ENCODE measurements around the gene CCDC28B. TPM values are rescaled to one million over a fixed set of nuclear protein-coding genes. Genes with fewer than 3 reads are reported as not detected.

The CCDC28B gene
- total and polyA plus RNA-seq, 2 of the 13 experiments (the other 11 are each of a cell fraction or from before 2014, with no cell fraction given), result 2.6 to 3.5 TPM

DNA sequence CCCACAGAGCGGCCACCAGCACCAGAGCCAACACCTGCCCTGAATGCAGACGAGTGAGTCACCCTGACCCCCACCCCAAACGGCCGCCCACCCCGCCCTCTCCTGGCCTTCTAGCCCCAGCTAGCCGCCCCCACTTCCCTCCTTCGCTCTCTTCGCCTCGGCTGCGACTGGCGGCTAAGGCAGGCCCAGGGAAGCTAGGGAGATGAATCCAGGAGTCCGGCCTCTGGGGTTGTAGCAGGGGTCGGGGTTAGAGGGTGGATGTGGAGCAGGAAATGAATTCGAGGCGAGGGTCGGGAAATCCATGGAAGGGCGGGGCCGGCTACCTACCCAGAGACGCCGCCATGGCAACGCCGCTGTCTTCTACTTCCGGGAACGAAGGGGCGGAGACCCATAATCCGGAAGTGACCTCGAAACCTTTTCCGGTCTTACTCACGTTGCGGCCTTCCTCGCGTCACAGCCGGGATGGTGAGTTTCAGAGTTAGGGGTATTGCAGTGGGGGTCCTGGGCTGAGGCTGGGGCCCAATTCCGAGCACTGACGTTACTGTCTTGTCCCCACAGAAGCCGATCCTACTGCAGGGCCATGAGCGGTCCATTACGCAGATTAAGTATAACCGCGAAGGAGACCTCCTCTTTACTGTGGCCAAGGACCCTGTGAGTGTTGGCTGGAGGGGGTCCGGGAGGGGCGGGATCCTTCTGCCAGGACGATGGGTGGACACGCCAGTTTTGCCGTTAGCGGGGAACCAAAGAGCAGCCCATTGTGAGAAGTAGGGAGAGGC is 21.8 kb downstream of the CCDC28B start, which contains the start of the genes EIF3I and TMEM234 (continued):
- TF ChIP-seq TCF7 (IDR thresholded peaks at IDR 0.05; ENCODE audit: low read depth) (no peak), ZBTB10 (CRISPR knock-in tag; IDR thresholded peaks at IDR 0.05; ENCODE audit: borderline replicate concordance) (no peak), PHF20 (CRISPR knock-in tag; IDR thresholded peaks at IDR 0.05) (peak; percentile 93), ZNF441 (CRISPR knock-in tag; IDR thresholded peaks at IDR 0.05; ENCODE audit: borderline replicate concordance) (no peak), REL (CRISPR knock-in tag; conservative IDR thresholded peaks at IDR 0.05) (no peak), PPARG (CRISPR knock-in tag; conservative IDR thresholded peaks at IDR 0.05) (no peak), ZBTB38 (CRISPR knock-in tag; IDR thresholded peaks at IDR 0.05) (peak; percentile 34; the same call in 1 of the 2 replicates), SYNCRIP (IDR thresholded peaks at IDR 0.05; ENCODE audit: insufficient read depth, low read depth, low read length) (no peak), SMAD1 (CRISPR knock-in tag; IDR thresholded peaks at IDR 0.05; ENCODE audit: borderline replicate concordance, low read depth) (peak; percentile 59; the same call in 1 of the 2 replicates), ZNF329 (CRISPR knock-in tag; IDR thresholded peaks at IDR 0.05; ENCODE audit: low read depth) (peak; percentile 51; the same call in 1 of the 2 replicates), AFF4 (CRISPR knock-in tag; IDR thresholded peaks at IDR 0.05) (no peak), KDM2A (CRISPR knock-in tag; IDR thresholded peaks at IDR 0.05; ENCODE audit: borderline replicate concordance, low read depth) (peak; percentile 79; the same call in 1 of the 2 replicates)
- TF ChIP-seq, protein P1, sequence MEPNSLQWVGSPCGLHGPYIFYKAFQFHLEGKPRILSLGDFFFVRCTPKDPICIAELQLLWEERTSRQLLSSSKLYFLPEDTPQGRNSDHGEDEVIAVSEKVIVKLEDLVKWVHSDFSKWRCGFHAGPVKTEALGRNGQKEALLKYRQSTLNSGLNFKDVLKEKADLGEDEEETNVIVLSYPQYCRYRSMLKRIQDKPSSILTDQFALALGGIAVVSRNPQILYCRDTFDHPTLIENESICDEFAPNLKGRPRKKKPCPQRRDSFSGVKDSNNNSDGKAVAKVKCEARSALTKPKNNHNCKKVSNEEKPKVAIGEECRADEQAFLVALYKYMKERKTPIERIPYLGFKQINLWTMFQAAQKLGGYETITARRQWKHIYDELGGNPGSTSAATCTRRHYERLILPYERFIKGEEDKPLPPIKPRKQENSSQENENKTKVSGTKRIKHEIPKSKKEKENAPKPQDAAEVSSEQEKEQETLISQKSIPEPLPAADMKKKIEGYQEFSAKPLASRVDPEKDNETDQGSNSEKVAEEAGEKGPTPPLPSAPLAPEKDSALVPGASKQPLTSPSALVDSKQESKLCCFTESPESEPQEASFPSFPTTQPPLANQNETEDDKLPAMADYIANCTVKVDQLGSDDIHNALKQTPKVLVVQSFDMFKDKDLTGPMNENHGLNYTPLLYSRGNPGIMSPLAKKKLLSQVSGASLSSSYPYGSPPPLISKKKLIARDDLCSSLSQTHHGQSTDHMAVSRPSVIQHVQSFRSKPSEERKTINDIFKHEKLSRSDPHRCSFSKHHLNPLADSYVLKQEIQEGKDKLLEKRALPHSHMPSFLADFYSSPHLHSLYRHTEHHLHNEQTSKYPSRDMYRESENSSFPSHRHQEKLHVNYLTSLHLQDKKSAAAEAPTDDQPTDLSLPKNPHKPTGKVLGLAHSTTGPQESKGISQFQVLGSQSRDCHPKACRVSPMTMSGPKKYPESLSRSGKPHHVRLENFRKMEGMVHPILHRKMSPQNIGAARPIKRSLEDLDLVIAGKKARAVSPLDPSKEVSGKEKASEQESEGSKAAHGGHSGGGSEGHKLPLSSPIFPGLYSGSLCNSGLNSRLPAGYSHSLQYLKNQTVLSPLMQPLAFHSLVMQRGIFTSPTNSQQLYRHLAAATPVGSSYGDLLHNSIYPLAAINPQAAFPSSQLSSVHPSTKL (CRISPR knock-in tag; IDR thresholded peaks at IDR 0.05), result no peak
- TF ChIP-seq, protein P2, sequence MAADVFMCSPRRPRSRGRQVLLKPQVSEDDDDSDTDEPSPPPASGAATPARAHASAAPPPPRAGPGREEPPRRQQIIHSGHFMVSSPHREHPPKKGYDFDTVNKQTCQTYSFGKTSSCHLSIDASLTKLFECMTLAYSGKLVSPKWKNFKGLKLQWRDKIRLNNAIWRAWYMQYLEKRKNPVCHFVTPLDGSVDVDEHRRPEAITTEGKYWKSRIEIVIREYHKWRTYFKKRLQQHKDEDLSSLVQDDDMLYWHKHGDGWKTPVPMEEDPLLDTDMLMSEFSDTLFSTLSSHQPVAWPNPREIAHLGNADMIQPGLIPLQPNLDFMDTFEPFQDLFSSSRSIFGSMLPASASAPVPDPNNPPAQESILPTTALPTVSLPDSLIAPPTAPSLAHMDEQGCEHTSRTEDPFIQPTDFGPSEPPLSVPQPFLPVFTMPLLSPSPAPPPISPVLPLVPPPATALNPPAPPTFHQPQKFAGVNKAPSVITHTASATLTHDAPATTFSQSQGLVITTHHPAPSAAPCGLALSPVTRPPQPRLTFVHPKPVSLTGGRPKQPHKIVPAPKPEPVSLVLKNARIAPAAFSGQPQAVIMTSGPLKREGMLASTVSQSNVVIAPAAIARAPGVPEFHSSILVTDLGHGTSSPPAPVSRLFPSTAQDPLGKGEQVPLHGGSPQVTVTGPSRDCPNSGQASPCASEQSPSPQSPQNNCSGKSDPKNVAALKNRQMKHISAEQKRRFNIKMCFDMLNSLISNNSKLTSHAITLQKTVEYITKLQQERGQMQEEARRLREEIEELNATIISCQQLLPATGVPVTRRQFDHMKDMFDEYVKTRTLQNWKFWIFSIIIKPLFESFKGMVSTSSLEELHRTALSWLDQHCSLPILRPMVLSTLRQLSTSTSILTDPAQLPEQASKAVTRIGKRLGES (CRISPR knock-in tag; IDR thresholded peaks at IDR 0.05; ENCODE audit: borderline replicate concordance), result no peak
